Skeletal muscle tissue (tissue), 4 donors: Measurements from ENCODE around the gene RUNDC3A. TPM values are rescaled to one million over a fixed set of nuclear protein-coding genes. Genes with fewer than 3 reads are reported as not detected.
A peak's percentile ranks its signal among the peaks of the same experiment; 100 is the strongest.

Experiments used
- H3K27ac ChIP-seq: one replicate; pipeline ENCODE4 v1.7.0; 2013; ENCODE audit warnings: mild to moderate bottlenecking, low read depth, low read length, inconsistent platforms
- H3K27me3 ChIP-seq, 3 donors: one replicate each; pipeline ENCODE4 v1.7.0; 2013; ENCODE audit warnings: low read length in 3 of 3; ENCODE audit not compliant: control insufficient read depth in 3 of 3, insufficient read depth in 3 of 3
- H3K36me3 ChIP-seq, 3 donors: one replicate each; pipeline ENCODE4 v1.7.0; 2013; ENCODE audit warnings: low read length in 3 of 3; ENCODE audit not compliant: control insufficient read depth in 3 of 3, insufficient read depth in 3 of 3
- H3K4me1 ChIP-seq, 3 donors: one replicate each; pipeline ENCODE4 v1.7.0; 2013; ENCODE audit warnings: low read length in 3 of 3, mild to moderate bottlenecking in 3 of 3; ENCODE audit not compliant: control insufficient read depth in 3 of 3, insufficient read depth in 3 of 3
- H3K4me3 ChIP-seq, 3 donors: one replicate each; pipeline ENCODE4 v1.7.0; 2013; ENCODE audit warnings: low read length in 3 of 3
- H3K9ac ChIP-seq, 3 donors: one replicate each; pipeline ENCODE4 v1.7.0; 2013; ENCODE audit warnings: low read length in 3 of 3, mild to moderate bottlenecking in 3 of 3, moderate library complexity in 2 of 3, low read depth in 1 of 3
- H3K9me3 ChIP-seq, 3 donors: one replicate each; pipeline ENCODE4 v1.7.0; 2013; ENCODE audit warnings: low read length in 3 of 3; ENCODE audit not compliant: control insufficient read depth in 3 of 3
- total RNA-seq: library from RNA; depleted of rRNA; stranded (reverse); fragments of >200 nt; gene quantifications from one replicate; pipeline ENCODE4 v1.2.3, GENCODE V29; 2014
- donor health status: Osteomylitis.

The RUNDC3A gene
- total RNA-seq, 1 donor from 2014 or later: 6.8 TPM

- no peak overlapping the region for H3K9ac ChIP-seq
- peaks cover 24 to 35% (median 31%) of the 10 kb centered on the region in 3 donors for H3K27me3 ChIP-seq
- no peaks in the 10 kb centered on the region for H3K36me3 ChIP-seq
- no peak overlapping the region for H3K4me3 ChIP-seq
- H3K9me3 ChIP-seq: no peaks in the 10 kb centered on the region
- H3K4me1 ChIP-seq: peaks cover 6 to 8% (median 7%) of the 10 kb centered on the region in 3 donors
- H3K27ac ChIP-seq: no peak overlapping the region
Measured at GRCh38 chr17:44309472-44309871, 1.1 kb downstream of the RUNDC3A start.

- peaks cover 31 to 41% (median 37%) of the 10 kb centered on the region in 3 donors for H3K27me3 ChIP-seq
- H3K9me3 ChIP-seq: no peaks in the 10 kb centered on the region
Measured at GRCh38 chr17:44310188-44310587, 1.8 kb downstream of the RUNDC3A start.

GRCh38 chr17:44310609-44311376, 2.4 kb downstream of the RUNDC3A start:
- Histone ChIP-seq H3K27ac (no peak overlapping the region), H3K9ac (no peak overlapping the region), H3K4me1 (peaks cover 6 to 11% (median 10%) of the 10 kb centered on the region in 3 donors), H3K4me3 (no peak overlapping the region), H3K36me3 (no peaks in the 10 kb centered on the region), H3K9me3 (no peaks in the 10 kb centered on the region), H3K27me3 (peaks cover 33 to 43% (median 41%) of the 10 kb centered on the region in 3 donors)

More at GRCh38 chr17:44310188-44310587, 1.8 kb downstream of the RUNDC3A start:
- Histone ChIP-seq H3K36me3 (no peaks in the 10 kb centered on the region), H3K9ac (no peak overlapping the region), H3K4me1 (peaks cover 6 to 11% (median 10%) of the 10 kb centered on the region in 3 donors), H3K27ac (no peak overlapping the region), H3K4me3 (no peak overlapping the region)

- no peaks in the 10 kb centered on the region for H3K9me3 ChIP-seq
- no peak overlapping the region for H3K9ac ChIP-seq
- H3K27me3 ChIP-seq: peaks cover 41 to 52% (median 48%) of the 10 kb centered on the region in 3 donors
Measured at GRCh38 chr17:44311562-44312181, 3.3 kb downstream of the RUNDC3A start.

GRCh38 chr17:44312396-44313104, 4.1 kb downstream of the RUNDC3A start:
- Histone ChIP-seq H3K9me3 (no peaks in the 10 kb centered on the region), H3K9ac (no peak overlapping the region), H3K36me3 (no peaks in the 10 kb centered on the region), H3K27ac (no peak overlapping the region), H3K4me1 (peaks cover 4 to 9% (median 8%) of the 10 kb centered on the region in 3 donors), H3K4me3 (no peak overlapping the region), H3K27me3 (peaks cover 43 to 54% (median 49%) of the 10 kb centered on the region in 3 donors)

More at GRCh38 chr17:44311562-44312181, 3.3 kb downstream of the RUNDC3A start:
- H3K27ac ChIP-seq: no peak overlapping the region
- H3K4me3 ChIP-seq: no peak overlapping the region
- H3K4me1 ChIP-seq: peaks cover 6 to 11% (median 10%) of the 10 kb centered on the region in 3 donors
- no peaks in the 10 kb centered on the region for H3K36me3 ChIP-seq

GRCh38 chr17:44314031-44314430, 5.6 kb downstream of the RUNDC3A start:
- H3K9ac ChIP-seq: no peak overlapping the region
- no peaks in the 10 kb centered on the region for H3K36me3 ChIP-seq
- no peak overlapping the region for H3K4me3 ChIP-seq
- peaks cover 49 to 60% (median 51%) of the 10 kb centered on the region in 3 donors for H3K27me3 ChIP-seq
- no peak overlapping the region for H3K27ac ChIP-seq
- H3K4me1 ChIP-seq: peaks cover 0 to 4% (median 3%) of the 10 kb centered on the region in 3 donors
- H3K9me3 ChIP-seq: no peaks in the 10 kb centered on the region

- Histone ChIP-seq H3K27ac (no peak overlapping the region), H3K4me1 (peaks cover 0 to 4% (median 3%) of the 10 kb centered on the region in 3 donors), H3K9ac (no peak overlapping the region), H3K9me3 (no peaks in the 10 kb centered on the region), H3K36me3 (peaks cover under 1 to 2% (median 2%) of the 10 kb centered on the region in 3 donors), H3K27me3 (peaks cover 49 to 60% (median 51%) of the 10 kb centered on the region in 3 donors), H3K4me3 (no peak overlapping the region)
Measured at GRCh38 chr17:44314524-44314868, 6.1 kb downstream of the RUNDC3A start.

- Histone ChIP-seq H3K9me3 (no peaks in the 10 kb centered on the region), H3K36me3 (peaks cover 5 to 7% (median 6%) of the 10 kb centered on the region in 3 donors), H3K27me3 (peaks cover 49 to 60% (median 51%) of the 10 kb centered on the region in 3 donors), H3K9ac (no peak overlapping the region), H3K27ac (no peak overlapping the region), H3K4me3 (peak overlapping the region in 1 of 3 donors; percentile 58), H3K4me1 (peaks cover 0 to 4% (median 3%) of the 10 kb centered on the region in 3 donors)
Measured at GRCh38 chr17:44314869-44315661, 6.7 kb downstream of the RUNDC3A start.
